GM18507 (cell line): ENCODE data around the gene CUL7.
A peak's percentile ranks its signal among the peaks of the same experiment; 100 is the strongest.
"Not testable (repeated sequence)": the region's sequence is repeated elsewhere in the genome, so short reads cannot be mapped to it uniquely, and the experiment has no call there.

Experiments used
- DNase-seq: peaks from one replicate; pipeline ENCODE4 v3.0.0; 2011; ENCODE audit warnings: low read depth; ENCODE audit not compliant: insufficient read length; ENCODE audit errors: extremely low spot score
- FAIRE-seq: peaks from 2 replicates; lab custom pipeline; 2011; peaks lifted over from hg19 to GRCh38; lab: Jason Lieb, UNC

CUL7 gene

DNA sequence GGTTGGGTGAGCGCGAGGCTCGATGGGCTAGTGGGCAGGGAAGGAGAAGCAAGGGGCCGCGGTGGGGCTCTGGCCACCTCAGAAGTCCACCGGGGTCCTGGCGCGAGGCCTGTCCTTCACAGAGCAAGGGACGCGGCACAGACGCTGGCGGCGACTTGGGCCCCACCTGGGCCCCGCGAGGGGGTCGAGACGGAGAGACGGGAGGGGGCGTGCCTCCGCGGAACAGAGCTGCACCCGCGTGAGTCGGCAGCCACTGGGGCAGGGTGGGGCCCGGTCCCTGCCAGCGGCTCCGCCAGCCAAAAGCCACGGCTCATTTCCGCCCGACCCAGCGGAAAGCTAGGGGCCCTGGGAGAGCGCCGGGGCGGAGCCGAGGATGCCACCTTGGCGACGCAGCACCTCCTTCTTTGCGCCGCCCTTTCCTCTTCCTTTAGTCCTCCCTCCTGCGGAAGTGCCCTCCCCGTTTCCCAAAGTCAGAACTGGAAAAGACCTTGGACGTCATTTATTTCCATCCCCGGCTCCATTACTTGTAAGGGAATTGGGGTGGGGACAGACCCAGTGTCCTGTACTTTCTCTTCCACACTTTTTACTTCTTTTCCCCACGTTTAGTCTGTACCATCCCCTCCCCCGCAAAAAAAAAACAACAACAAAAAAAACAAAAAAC, at the start of gene CUL7:
Gene CUL7, minus strand, starts transcription at position 307 of the 661 bp plus-strand sequence. CDS start 1,063 bp downstream, outside the sequence.
- peak; percentile 87 for FAIRE-seq
- peak; percentile 94 for DNase-seq

DNA sequence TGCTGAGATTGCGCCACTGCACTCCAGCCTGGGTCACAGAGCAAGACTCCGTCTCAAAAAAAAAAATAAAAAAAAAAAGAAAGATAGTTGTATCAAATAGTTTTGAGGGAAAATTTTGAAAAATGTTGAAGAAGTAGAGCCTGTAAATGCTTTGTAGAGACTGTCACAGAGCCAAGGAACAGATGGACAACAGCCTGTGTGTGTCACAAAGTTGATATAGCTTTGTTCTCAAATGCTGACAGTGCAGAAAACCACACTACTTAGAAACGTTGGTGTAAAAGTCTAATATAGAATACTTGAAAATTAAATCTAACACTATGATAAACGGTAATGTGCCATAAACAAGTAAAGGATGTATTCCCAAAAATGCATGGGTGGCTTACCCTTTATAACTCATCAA, 47.8 kb upstream of the CUL7 start:
- FAIRE-seq: no peak
- no peak for DNase-seq

GRCh38 chr6:43097502-43097901, 43.9 kb upstream of the CUL7 start:
- no peak for FAIRE-seq

GRCh38 chr6:43097098-43097489, 43.4 kb upstream of the CUL7 start:
- no peak for FAIRE-seq
- DNase-seq: no peak

More at GRCh38 chr6:43097502-43097901, 43.9 kb upstream of the CUL7 start:
- DNase-seq: no peak

DNA sequence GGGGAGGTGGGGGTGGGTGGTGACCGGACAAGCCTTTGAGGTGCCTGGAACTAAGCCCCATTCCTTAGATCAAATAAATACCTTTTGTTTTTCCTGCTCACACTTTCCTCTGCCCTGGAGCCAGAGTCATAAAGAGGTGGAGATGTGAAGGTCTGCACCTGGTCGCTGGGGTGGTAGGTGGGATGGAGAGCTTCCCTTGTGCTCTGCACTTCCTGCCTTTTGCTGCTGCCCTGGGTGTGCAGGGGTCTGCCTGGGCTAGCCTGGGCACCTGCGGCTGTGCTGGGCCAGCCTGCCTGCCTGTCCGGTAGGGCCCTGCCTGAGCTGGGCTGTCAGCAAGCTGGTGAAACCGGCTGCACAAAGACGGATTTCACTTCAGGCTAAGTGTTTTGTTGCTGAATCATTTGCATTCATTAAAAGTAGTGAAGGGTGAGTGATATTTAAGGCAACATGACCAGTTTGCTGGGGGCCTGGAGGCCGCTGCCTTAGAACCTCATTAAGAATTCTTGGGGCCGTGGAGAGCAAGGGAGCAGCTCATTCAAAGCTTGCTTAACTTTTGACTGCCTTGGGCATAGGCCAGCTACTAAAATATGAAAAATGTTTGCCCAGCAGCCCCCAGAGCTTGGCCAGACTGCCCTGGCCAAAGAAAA, 42.9 kb upstream of the CUL7 start:
- DNase-seq: no peak
- no peak for FAIRE-seq

DNA sequence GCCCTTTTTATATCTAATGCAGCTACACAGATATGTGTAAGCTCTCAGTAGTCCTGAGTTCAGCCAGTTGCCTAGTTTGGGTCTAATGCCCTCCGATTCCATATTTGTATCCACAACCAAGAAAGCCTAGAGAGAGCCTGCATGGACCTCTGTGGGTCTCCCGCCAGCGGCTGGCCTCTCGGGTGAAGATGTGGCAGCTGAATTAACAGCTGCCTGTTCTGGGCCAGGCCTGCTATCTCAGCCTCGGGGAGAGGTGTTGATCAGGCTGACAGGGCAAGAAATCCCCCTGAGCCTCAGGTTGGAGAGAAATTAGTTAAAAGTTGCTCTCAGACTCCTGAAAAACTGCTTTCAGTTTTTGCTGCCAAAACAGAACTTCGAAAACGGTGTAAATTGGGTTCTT, 42.3 kb upstream of the CUL7 start:
- FAIRE-seq: no peak
- no peak for DNase-seq

- DNase-seq (no peak), FAIRE-seq (no peak)
These were observed 40.0 kb upstream of the CUL7 start for GRCh38 chr6:43093436-43094289.

DNA sequence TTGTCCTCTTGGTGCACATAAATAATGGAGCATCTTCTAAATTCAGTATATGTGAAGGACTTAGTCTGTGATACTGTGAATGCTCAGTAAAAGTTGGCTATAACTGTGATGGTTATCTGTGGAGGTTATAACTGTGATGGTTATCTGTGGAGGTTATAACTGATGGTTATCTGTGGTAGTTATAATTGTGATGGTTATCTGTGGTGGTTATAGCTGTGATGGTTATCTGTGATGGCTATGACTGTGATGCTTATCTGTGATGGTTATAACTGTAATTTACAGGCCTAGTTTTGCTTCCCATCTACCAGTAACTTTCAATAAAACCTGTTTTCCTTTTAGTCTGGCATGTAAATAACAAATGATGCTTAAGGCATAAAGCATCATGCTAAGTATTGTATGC, 39.0 kb upstream of the CUL7 start:
- DNase-seq: no peak
- FAIRE-seq: no peak

- FAIRE-seq (no peak), DNase-seq (no peak)
These were observed 37.9 kb upstream of the CUL7 start for GRCh38 chr6:43091436-43091991.

GRCh38 chr6:43091020-43091419, 37.4 kb upstream of the CUL7 start:
- FAIRE-seq: no peak

DNA sequence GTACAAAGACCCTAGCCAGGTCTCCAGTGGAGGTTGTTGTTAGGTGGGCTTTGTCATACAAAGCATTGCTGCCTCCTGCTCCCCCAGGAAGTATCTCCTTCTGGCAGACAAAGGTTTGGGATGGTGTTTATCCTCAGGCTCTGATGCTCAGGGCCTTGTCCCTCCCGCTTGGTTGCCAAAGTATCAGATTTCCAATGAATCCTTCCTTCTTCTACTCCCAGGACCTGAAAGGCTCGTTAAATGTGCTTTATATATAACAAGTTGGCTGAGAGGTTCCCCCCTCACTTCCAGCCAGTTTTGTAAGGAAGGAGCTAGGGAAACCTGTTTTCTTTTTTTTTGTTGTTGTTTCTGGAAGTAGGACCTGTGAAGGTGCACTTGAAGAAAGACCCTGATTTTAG, 36.9 kb upstream of the CUL7 start:
- FAIRE-seq (no peak), DNase-seq (no peak)

More at GRCh38 chr6:43091020-43091419, 37.4 kb upstream of the CUL7 start:
- DNase-seq: no peak

GRCh38 chr6:43089874-43090558, 36.4 kb upstream of the CUL7 start:
- no peak for DNase-seq
- FAIRE-seq: no peak

- DNase-seq (no peak), FAIRE-seq (no peak)
These were observed 35.8 kb upstream of the CUL7 start for GRCh38 chr6:43089467-43089866.

GRCh38 chr6:43088654-43089056, 35.0 kb upstream of the CUL7 start:
- DNase-seq: no peak

DNA sequence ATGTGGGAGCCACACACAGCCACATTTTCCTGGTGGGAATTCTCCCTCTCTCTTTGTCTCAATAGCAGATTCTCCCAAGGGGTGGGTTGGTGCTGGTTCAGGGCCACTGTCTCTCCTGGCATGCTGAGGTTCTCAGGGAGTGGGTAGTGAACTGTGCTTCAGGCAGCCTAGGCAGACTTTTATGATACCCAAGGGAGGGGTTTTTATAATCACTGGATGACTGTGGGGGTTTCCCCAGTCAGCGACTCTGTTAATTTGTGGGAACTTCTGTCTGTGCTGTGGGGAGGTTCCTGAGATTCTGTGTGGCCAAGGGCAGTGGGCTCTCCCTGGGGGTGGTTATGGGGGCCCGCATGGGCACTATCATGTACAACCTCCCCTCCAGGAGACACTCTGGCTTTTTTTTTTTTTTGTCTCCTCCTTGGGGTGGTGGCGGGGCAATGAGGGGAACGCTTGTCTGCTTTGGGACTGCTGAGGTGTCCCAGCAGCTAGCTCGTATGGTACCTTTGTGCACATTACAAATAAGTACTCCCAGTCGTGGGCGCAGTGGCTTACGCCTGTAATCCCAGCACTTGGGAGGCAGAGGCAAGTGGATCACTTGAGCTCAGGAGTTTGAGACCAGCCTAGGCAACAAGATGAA, 32.5 kb upstream of the CUL7 start:
- no peak for FAIRE-seq
- DNase-seq: peak; percentile 40

More at GRCh38 chr6:43088654-43089056, 35.0 kb upstream of the CUL7 start:
- FAIRE-seq: no peak

DNA sequence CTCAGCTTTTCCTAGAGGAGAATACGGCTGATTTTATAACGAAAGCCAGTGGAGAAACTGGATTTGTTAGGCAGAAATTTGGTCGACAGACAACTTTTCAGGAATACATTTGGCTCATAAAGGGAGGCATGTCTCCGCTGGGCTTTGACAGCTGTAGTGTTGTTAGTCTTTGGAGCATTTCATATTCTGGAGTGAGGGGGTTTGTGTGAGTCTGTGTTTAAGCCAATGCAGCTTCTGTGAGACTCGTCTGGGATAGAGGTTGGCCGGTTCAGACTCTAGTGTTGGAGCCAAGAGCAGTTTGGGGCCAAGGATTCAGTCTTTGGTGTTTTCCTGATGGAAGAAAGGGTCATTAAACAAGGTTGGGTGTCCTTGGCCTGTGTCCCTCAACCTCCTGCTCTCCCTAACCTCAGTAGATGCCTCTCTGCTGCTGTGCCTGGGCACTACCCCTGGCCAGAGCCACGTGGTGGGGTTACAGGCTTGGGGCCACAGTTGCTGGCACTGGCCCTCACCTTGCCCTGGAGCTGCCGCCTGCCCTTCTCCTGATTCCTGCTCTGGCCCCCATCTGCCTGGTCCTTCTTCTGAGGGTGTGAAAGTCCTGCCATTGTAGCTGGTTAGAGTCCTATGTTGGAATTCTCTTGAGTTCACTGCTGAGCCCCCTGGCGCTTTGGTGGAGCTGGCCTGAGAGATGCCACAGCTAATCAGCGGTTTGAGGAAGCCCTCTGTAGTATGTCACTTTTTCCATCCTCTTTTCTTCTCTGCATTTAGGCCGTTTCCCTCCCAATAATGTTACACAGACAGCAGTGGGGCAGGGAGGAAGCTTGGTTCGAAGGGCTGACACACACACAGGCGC, 29.4 kb upstream of the CUL7 start:
- no peak for DNase-seq
- FAIRE-seq: no peak

GRCh38 chr6:43081922-43082321, 28.3 kb upstream of the CUL7 start:
- not testable (repeated sequence) for FAIRE-seq, DNase-seq

DNA sequence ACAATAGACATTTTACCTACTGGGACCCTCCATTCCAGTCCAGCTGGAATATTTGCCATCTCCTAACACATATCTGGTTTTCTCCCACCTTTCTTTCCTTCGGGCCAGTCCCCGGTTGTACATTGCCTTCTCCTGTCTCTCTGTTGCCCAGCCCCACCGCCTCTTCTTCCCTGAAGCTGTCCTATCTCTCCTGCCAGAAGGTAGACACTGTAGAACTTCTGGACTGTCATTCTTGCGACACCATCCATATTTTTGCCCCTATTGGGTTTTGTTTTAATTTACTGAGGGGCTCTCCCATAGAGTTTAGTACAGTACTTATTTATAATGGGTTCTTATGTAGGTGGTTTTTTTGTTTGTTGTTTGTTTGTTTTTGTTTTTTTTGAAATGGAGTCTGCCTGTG, 27.4 kb upstream of the CUL7 start:
- FAIRE-seq (no peak), DNase-seq (no peak)
